ENCODE data around the gene CCSER1.

GRCh38 chr4:90841676-90842075 is 714.5 kb downstream of the CCSER1 start:
- no peak for TF ChIP-seq CTCF (IDR thresholded peaks at IDR 0.05; ENCODE audit: poor library complexity, severe bottlenecking)
- no peak for TF ChIP-seq EZH2 (IDR thresholded peaks at IDR 0.05; ENCODE audit: borderline replicate concordance, insufficient read depth, low read length, poor library complexity, severe bottlenecking)
- no peak for TF ChIP-seq POLR2AphosphoS5 (IDR thresholded peaks at IDR 0.05)
- no peak for TF ChIP-seq MXI1 (conservative IDR thresholded peaks at IDR 0.05; ENCODE audit: poor library complexity, severe bottlenecking)
- no peak for TF ChIP-seq SMC3 (conservative IDR thresholded peaks at IDR 0.05; ENCODE audit: poor library complexity)
- TF ChIP-seq EP300 (conservative IDR thresholded peaks at IDR 0.05; ENCODE audit: poor library complexity, severe bottlenecking): no peak

All from neural cell (in vitro differentiated cells).